Parathyroid adenoma (tissue), 2 donors: ENCODE measurements around the gene NHSL2.
"Not testable (repeated sequence)": the region's sequence is repeated elsewhere in the genome, so short reads cannot be mapped to it uniquely, and the experiment has no call there.

ENCODE experiments used
- H2AFZ ChIP-seq: fragments of 300-600 bp; sonication (generic); one replicate; pipeline ENCODE4 v1.7.0; 2017; ENCODE audit warnings: antibody characterized with exemption, mild to moderate bottlenecking
- H3K27ac ChIP-seq: fragments of 300-600 bp; sonication (generic); one replicate; pipeline ENCODE4 v1.7.0; 2017
- H3K27me3 ChIP-seq: fragments of 300-600 bp; sonication (generic); one replicate; pipeline ENCODE4 v1.7.0; 2017; ENCODE audit warnings: low read length; ENCODE audit not compliant: control insufficient read depth, insufficient read depth
- H3K36me3 ChIP-seq: fragments of 300-600 bp; sonication (generic); one replicate; pipeline ENCODE4 v1.7.0; 2017; ENCODE audit warnings: low read length; ENCODE audit not compliant: control insufficient read depth, insufficient read depth
- H3K4me1 ChIP-seq: fragments of 300-600 bp; sonication (generic); one replicate; pipeline ENCODE4 v1.7.0; 2017; ENCODE audit warnings: control low read depth
- H3K4me2 ChIP-seq: fragments of 300-600 bp; sonication (generic); one replicate; pipeline ENCODE4 v1.7.0; 2017; ENCODE audit warnings: low read length
- H3K4me3 ChIP-seq: fragments of 300-600 bp; sonication (generic); one replicate; pipeline ENCODE4 v1.7.0; 2017; ENCODE audit warnings: low read depth, low read length
- H3K79me2 ChIP-seq: fragments of 300-600 bp; sonication (generic); one replicate; pipeline ENCODE4 v1.7.0; 2017; ENCODE audit warnings: control low read depth
- H3K9ac ChIP-seq: fragments of 300-600 bp; sonication (generic); one replicate; pipeline ENCODE4 v1.7.0; 2017; ENCODE audit warnings: mild to moderate bottlenecking
- H3K9me3 ChIP-seq: fragments of 300-600 bp; sonication (generic); one replicate; pipeline ENCODE4 v1.7.0; 2017; ENCODE audit warnings: low read length; ENCODE audit not compliant: control insufficient read depth
- CTCF ChIP-seq: fragments of 300-600 bp; sonication (generic); IDR thresholded peaks from one replicate; pipeline ENCODE4 v1.7.0; 2017; ENCODE audit warnings: antibody characterized with exemption, mild to moderate bottlenecking
- donor health status: primary hyperparathyroidism.

NHSL2 gene

DNA sequence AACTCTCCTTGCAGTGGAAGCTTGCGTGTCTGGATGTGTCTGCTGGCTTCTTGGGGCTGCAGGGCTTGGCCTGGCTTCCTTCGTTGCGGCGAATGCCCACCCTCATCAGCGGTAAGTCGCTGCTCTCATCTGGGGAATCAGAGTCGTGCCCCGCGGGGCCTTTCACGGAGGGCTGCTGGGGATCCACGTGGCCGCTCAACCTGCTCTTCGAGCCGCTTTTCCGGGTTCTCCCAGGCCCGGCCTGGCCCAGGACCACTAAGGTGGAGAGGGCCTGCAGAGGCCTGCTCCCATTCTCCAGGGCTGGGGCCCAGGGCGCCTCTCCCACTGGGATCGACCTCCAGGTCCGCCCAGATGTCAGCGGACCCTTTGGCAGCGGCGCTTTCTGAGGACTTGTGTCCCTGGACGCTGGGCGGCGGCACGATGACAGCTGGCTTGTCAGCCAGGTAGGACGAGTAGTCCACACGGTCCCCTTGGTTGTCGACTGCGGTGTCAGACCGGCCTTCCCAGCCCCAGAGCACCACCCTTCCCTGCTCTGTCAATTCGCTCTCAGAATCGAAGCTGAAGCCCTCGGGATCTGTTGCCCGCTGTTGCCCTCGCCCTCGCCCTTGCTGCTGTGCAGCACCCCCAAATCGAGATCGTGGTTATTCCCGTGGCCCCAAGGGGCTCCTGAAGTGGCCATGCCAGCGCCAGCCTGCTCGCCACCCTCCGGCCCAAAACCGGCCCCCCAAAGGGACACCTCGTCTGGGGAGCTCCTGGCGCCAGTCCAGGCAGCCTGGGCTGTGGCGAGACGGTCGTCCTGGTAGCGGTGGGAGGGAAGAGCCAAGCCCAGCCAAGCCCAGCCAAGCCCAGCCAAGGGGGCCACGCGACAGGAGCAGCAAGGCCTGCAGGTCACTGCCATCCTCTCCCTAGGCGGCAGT, 37.8 kb upstream of the NHSL2 start:
- Histone ChIP-seq H3K4me2 (no peak overlapping the region), H3K9ac (no peak overlapping the region), H3K36me3 (no peaks in the 10 kb centered on the region), H3K27ac (no peak overlapping the region), H3K27me3 (no peaks in the 10 kb centered on the region), H2AFZ (no peak overlapping the region), H3K79me2 (no peaks in the 10 kb centered on the region), H3K9me3 (no peaks in the 10 kb centered on the region), H3K4me3 (no peak overlapping the region), H3K4me1 (no peaks in the 10 kb centered on the region)
- TF ChIP-seq CTCF = no peak

GRCh38 chrX:71873459-71873833, 37.2 kb upstream of the NHSL2 start:
- Histone ChIP-seq H3K4me1 (no peaks in the 10 kb centered on the region), H2AFZ (no peak overlapping the region), H3K9ac (no peak overlapping the region), H3K79me2 (no peaks in the 10 kb centered on the region), H3K27me3 (no peaks in the 10 kb centered on the region), H3K9me3 (no peaks in the 10 kb centered on the region), H3K36me3 (no peaks in the 10 kb centered on the region), H3K27ac (no peak overlapping the region), H3K4me2 (no peak overlapping the region), H3K4me3 (no peak overlapping the region)
- TF ChIP-seq CTCF = no peak

GRCh38 chrX:71876841-71877240, 33.8 kb upstream of the NHSL2 start:
- H3K4me3 ChIP-seq, H3K4me2 ChIP-seq: not testable (repeated sequence)

DNA sequence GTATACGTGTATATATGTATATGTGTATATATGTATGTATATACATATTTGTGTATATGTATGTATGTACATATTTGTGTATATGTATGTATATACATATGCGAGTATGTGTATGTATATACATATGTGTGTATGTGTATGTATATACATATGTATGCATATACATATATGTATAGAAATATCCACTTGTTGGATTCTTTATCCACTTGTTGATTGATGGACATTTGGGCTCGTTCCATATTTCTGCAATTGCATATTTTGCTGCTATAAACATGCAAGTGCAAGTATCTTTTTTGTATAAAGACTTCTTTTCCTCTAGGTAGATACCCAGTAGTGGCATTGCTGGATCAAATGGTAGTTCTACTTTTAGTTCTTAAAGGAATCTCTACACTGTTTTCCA, 25.5 kb upstream of the NHSL2 start:
- no peak overlapping the region for H2AFZ ChIP-seq
- H3K9ac ChIP-seq = no peak overlapping the region
- no peak for TF ChIP-seq CTCF

More at GRCh38 chrX:71876841-71877240, 33.8 kb upstream of the NHSL2 start:
- H3K4me1 ChIP-seq, H3K9ac ChIP-seq, H3K27ac ChIP-seq, H3K9me3 ChIP-seq, H3K36me3 ChIP-seq, H3K27me3 ChIP-seq, H3K79me2 ChIP-seq, H2AFZ ChIP-seq: not testable (repeated sequence)

GRCh38 chrX:71895607-71896006, 15.0 kb upstream of the NHSL2 start:
- H3K36me3 ChIP-seq = no peaks in the 10 kb centered on the region
- no peaks in the 10 kb centered on the region for H3K9me3 ChIP-seq
- H3K9ac ChIP-seq = no peak overlapping the region
- no peak overlapping the region for H2AFZ ChIP-seq
- H3K4me3 ChIP-seq = no peak overlapping the region
- no peak for TF ChIP-seq CTCF
- no peaks in the 10 kb centered on the region for H3K27me3 ChIP-seq
- H3K4me2 ChIP-seq = no peak overlapping the region
- no peaks in the 10 kb centered on the region for H3K79me2 ChIP-seq
- H3K4me1 ChIP-seq = no peaks in the 10 kb centered on the region
- H3K27ac ChIP-seq = no peak overlapping the region

More for the DNA sequence above, 25.5 kb upstream of the NHSL2 start:
- no peak overlapping the region for H3K4me3 ChIP-seq
- H3K27ac ChIP-seq = no peak overlapping the region
- H3K4me2 ChIP-seq = no peak overlapping the region
- no peaks in the 10 kb centered on the region for H3K4me1 ChIP-seq
- no peaks in the 10 kb centered on the region for H3K9me3 ChIP-seq
- H3K79me2 ChIP-seq = no peaks in the 10 kb centered on the region
- H3K27me3 ChIP-seq = no peaks in the 10 kb centered on the region
- no peaks in the 10 kb centered on the region for H3K36me3 ChIP-seq
